Measurements from ENCODE around the gene MEGF8. TPM values are rescaled to one million over a fixed set of nuclear protein-coding genes. Genes with fewer than 3 reads are reported as not detected.

MEGF8 gene
- total and polyA plus RNA-seq, 4 donors = 1.2 to 13.7 (median 9.4) TPM

DNA sequence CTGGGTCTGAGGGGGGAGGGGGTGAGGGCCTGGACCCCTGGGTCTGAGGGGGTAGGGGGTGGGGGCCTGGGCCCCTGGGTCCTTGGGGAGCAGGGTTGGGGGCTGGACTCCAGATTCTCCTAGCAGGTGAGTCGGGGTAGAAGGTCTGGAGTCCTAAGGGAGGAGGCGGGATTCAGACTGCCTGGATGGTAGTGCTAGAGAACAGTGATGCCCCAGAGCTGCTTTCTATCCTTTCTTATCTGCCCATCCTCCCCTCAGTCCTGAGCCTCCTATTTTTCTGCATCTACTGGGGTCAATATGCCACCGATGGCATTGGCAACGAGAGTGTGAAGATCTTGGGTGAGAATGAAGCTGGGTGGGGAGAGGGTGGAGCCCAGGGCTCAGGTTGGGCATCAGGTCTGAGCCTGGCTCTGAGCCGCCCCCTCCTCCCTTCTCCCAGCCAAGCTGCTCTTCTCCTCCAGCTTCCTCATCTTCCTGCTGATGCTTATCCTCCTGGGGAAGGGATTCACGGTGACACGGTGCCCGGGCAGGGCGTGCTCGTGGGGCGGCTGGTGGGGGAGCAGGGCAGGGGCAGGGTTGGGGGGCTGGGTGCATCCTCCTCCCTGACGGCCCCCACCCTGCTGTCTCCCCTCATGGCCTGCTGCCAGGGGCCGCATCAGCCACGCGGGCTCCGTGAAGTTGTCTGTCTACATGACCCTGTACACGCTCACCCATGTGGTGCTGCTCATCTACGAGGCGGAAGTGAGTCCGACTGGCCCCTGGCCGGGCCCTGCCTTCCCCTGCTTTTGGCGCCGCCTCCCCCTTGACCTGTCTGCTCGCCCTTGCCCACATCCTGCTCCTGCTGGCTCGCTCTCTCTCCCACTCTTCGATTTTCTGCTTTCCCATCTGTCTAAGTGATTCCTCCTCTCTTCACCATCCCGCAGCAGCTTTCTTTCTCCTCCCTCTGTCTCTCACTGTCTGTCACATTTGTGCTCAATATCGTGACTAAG, 8.9 kb upstream of the MEGF8 start:
- WGBS = 39% methylated on average over 28 of the region's 28 CpGs
- no peak overlapping the region for H3K27ac ChIP-seq (ENCODE audit: low read depth in 1 of 2, low read length in 2 of 2)
- H3K4me3 ChIP-seq (ENCODE audit: low read depth in 1 of 3, low read length in 3 of 3) = no peak overlapping the region
- H3K27me3 ChIP-seq (ENCODE audit: control insufficient read depth in 4 of 4, insufficient read depth in 4 of 4, low read length in 3 of 4) = no peaks in the 10 kb centered on the region
- H3K36me3 ChIP-seq (ENCODE audit: control insufficient read depth in 4 of 4, insufficient read depth in 3 of 4, low read depth in 1 of 4, low read length in 3 of 4) = no peaks in the 10 kb centered on the region
- no peaks in the 10 kb centered on the region for H3K9me3 ChIP-seq (ENCODE audit: control insufficient read depth in 4 of 4, low read length in 3 of 4)
- DNase-seq (ENCODE audit: low spot score) = no peak
- peaks cover 2 to 11% (median 8%) of the 10 kb centered on the region in 4 donors for H3K4me1 ChIP-seq (ENCODE audit: control insufficient read depth in 4 of 4, insufficient read depth in 4 of 4, low read length in 3 of 4)
- H3K9ac ChIP-seq (ENCODE audit: low read depth in 1 of 2, low read length in 2 of 2) = no peak overlapping the region
- TF ChIP-seq, protein P1, sequence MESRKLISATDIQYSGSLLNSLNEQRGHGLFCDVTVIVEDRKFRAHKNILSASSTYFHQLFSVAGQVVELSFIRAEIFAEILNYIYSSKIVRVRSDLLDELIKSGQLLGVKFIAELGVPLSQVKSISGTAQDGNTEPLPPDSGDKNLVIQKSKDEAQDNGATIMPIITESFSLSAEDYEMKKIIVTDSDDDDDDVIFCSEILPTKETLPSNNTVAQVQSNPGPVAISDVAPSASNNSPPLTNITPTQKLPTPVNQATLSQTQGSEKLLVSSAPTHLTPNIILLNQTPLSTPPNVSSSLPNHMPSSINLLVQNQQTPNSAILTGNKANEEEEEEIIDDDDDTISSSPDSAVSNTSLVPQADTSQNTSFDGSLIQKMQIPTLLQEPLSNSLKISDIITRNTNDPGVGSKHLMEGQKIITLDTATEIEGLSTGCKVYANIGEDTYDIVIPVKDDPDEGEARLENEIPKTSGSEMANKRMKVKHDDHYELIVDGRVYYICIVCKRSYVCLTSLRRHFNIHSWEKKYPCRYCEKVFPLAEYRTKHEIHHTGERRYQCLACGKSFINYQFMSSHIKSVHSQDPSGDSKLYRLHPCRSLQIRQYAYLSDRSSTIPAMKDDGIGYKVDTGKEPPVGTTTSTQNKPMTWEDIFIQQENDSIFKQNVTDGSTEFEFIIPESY (IDR thresholded peaks at IDR 0.05) = no peak
- TF ChIP-seq RAD21 (IDR thresholded peaks at IDR 0.05) = no peak
- TF ChIP-seq TAF1 (conservative IDR thresholded peaks at IDR 0.05) = no peak
- no peak for TF ChIP-seq SP1 (IDR thresholded peaks at IDR 0.05)
- no peak for TF ChIP-seq HNF4G (IDR thresholded peaks at IDR 0.05)
- no peak for TF ChIP-seq HNF4A (conservative IDR thresholded peaks at IDR 0.05)
- no peak for TF ChIP-seq YY1 (IDR thresholded peaks at IDR 0.05)
- TF ChIP-seq, protein P2, sequence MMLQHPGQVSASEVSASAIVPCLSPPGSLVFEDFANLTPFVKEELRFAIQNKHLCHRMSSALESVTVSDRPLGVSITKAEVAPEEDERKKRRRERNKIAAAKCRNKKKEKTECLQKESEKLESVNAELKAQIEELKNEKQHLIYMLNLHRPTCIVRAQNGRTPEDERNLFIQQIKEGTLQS (IDR thresholded peaks at IDR 0.05) = no peak
- TF ChIP-seq, protein P3, sequence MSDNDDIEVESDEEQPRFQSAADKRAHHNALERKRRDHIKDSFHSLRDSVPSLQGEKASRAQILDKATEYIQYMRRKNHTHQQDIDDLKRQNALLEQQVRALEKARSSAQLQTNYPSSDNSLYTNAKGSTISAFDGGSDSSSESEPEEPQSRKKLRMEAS (IDR thresholded peaks at IDR 0.05) = no peak
- TF ChIP-seq RXRA (IDR thresholded peaks at IDR 0.05) = no peak
- TF ChIP-seq FOXA1 (IDR thresholded peaks at IDR 0.05) = no peak
- TF ChIP-seq, protein P4, sequence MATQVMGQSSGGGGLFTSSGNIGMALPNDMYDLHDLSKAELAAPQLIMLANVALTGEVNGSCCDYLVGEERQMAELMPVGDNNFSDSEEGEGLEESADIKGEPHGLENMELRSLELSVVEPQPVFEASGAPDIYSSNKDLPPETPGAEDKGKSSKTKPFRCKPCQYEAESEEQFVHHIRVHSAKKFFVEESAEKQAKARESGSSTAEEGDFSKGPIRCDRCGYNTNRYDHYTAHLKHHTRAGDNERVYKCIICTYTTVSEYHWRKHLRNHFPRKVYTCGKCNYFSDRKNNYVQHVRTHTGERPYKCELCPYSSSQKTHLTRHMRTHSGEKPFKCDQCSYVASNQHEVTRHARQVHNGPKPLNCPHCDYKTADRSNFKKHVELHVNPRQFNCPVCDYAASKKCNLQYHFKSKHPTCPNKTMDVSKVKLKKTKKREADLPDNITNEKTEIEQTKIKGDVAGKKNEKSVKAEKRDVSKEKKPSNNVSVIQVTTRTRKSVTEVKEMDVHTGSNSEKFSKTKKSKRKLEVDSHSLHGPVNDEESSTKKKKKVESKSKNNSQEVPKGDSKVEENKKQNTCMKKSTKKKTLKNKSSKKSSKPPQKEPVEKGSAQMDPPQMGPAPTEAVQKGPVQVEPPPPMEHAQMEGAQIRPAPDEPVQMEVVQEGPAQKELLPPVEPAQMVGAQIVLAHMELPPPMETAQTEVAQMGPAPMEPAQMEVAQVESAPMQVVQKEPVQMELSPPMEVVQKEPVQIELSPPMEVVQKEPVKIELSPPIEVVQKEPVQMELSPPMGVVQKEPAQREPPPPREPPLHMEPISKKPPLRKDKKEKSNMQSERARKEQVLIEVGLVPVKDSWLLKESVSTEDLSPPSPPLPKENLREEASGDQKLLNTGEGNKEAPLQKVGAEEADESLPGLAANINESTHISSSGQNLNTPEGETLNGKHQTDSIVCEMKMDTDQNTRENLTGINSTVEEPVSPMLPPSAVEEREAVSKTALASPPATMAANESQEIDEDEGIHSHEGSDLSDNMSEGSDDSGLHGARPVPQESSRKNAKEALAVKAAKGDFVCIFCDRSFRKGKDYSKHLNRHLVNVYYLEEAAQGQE (IDR thresholded peaks at IDR 0.05) = no peak
- TF ChIP-seq EGR1 (IDR thresholded peaks at IDR 0.05; ENCODE audit: low read depth in 2 of 2) = no peak
- TF ChIP-seq FOXA2 (IDR thresholded peaks at IDR 0.05) = no peak
- TF ChIP-seq GABPA (IDR thresholded peaks at IDR 0.05 in 1 of 2, conservative IDR thresholded peaks at IDR 0.05 in 1 of 2) = no peak
- TF ChIP-seq JUND (IDR thresholded peaks at IDR 0.05) = no peak
- TF ChIP-seq, protein P5, sequence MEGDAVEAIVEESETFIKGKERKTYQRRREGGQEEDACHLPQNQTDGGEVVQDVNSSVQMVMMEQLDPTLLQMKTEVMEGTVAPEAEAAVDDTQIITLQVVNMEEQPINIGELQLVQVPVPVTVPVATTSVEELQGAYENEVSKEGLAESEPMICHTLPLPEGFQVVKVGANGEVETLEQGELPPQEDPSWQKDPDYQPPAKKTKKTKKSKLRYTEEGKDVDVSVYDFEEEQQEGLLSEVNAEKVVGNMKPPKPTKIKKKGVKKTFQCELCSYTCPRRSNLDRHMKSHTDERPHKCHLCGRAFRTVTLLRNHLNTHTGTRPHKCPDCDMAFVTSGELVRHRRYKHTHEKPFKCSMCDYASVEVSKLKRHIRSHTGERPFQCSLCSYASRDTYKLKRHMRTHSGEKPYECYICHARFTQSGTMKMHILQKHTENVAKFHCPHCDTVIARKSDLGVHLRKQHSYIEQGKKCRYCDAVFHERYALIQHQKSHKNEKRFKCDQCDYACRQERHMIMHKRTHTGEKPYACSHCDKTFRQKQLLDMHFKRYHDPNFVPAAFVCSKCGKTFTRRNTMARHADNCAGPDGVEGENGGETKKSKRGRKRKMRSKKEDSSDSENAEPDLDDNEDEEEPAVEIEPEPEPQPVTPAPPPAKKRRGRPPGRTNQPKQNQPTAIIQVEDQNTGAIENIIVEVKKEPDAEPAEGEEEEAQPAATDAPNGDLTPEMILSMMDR (IDR thresholded peaks at IDR 0.05; ENCODE audit: low read depth, low read length, missing input control) = no peak

Measured in liver (tissue), 9 donors.